Keratinocyte (primary cell): Measurements from ENCODE around the gene CNTNAP2. TPM values are rescaled to one million over a fixed set of nuclear protein-coding genes. Genes with fewer than 3 reads are reported as not detected.

ENCODE experiments used
- DNase-seq: peaks from one replicate; pipeline ENCODE4 v3.0.0-alpha.2; 2011; ENCODE audit warnings: low read depth, missing footprints, low spot score
- FAIRE-seq: peaks from 2 replicates; lab custom pipeline; 2011; peaks lifted over from hg19 to GRCh38; lab: Jason Lieb, UNC
- H2AFZ ChIP-seq: 2 replicates; pipeline ENCODE4 v1.6.0; 2012; ENCODE audit warnings: low read length, control low read depth, inconsistent platforms; ENCODE audit not compliant: control insufficient read depth
- H3K27ac ChIP-seq: 2 replicates; pipeline ENCODE4 v1.5.1; 2011; ENCODE audit warnings: low read length; ENCODE audit not compliant: control insufficient read depth, insufficient read depth
- H3K27me3 ChIP-seq: 3 replicates; pipeline ENCODE4 v1.6.0; 2011; ENCODE audit warnings: low read length; ENCODE audit not compliant: control insufficient read depth, insufficient read depth; ENCODE audit errors: extremely low read depth
- H3K36me3 ChIP-seq, 2 experiments: 2 replicates in 1 of 2; 3 replicates in 1 of 2; pipeline ENCODE4 v1.5.1; 2011; ENCODE audit warnings: low read length in 2 of 2, mild to moderate bottlenecking in 1 of 2; ENCODE audit not compliant: control insufficient read depth in 2 of 2, insufficient read depth in 2 of 2; ENCODE audit errors: extremely low read depth in 1 of 2
- H3K4me1 ChIP-seq: 3 replicates; pipeline ENCODE4 v1.5.1; 2011; ENCODE audit warnings: low read length; ENCODE audit not compliant: control insufficient read depth, insufficient read depth; ENCODE audit errors: extremely low read depth
- H3K4me2 ChIP-seq: 3 replicates; pipeline ENCODE4 v1.6.0; 2011; ENCODE audit warnings: low read depth, low read length; ENCODE audit not compliant: control insufficient read depth, insufficient read depth; ENCODE audit errors: extremely low read depth
- H3K4me3 ChIP-seq, 3 experiments: fragments of 200-600 bp in 1 of 3; sonication (generic) in 1 of 3; 2 replicates in 2 of 3; 3 replicates in 1 of 3; pipeline ENCODE4 v1.5.1; 2011 to 2016; ENCODE audit warnings: low read length in 3 of 3, mild to moderate bottlenecking in 3 of 3, control low read depth in 2 of 3, inconsistent platforms in 1 of 3, low read depth in 1 of 3, mixed read lengths in 1 of 3, mixed run types in 1 of 3, moderate library complexity in 1 of 3; ENCODE audit not compliant: control insufficient read depth in 2 of 3, insufficient read depth in 2 of 3; ENCODE audit errors: extremely low read depth in 1 of 3
- H3K79me2 ChIP-seq: 2 replicates; pipeline ENCODE4 v1.6.0; 2012; ENCODE audit warnings: low read length; ENCODE audit not compliant: control insufficient read depth, insufficient read depth
- H3K9ac ChIP-seq: 3 replicates; pipeline ENCODE4 v1.6.0; 2011; ENCODE audit warnings: low read length; ENCODE audit not compliant: control insufficient read depth, insufficient read depth; ENCODE audit errors: extremely low read depth
- H3K9me1 ChIP-seq: 3 replicates; pipeline ENCODE4 v1.6.0; 2011; ENCODE audit warnings: low read length; ENCODE audit not compliant: control insufficient read depth, insufficient read depth; ENCODE audit errors: extremely low read depth
- H3K9me3 ChIP-seq: 2 replicates; pipeline ENCODE4 v1.5.1; 2012; ENCODE audit warnings: low read depth, low read length; ENCODE audit not compliant: control insufficient read depth
- H4K20me1 ChIP-seq: 3 replicates; pipeline ENCODE4 v1.6.0; 2011; ENCODE audit warnings: low read length; ENCODE audit not compliant: control insufficient read depth, insufficient read depth; ENCODE audit errors: extremely low read depth
- EZH2 ChIP-seq: IDR thresholded peaks from one replicate; pipeline ENCODE4 v1.6.1; 2012; ENCODE audit warnings: inconsistent platforms, mild to moderate bottlenecking, low read length, moderate library complexity
- dilution Hi-C: fragments of 300-500 bp; cut with MboI; formaldehyde crosslinking; loops from one replicate; pipeline ENCODE4 v1.7.0; 2020; ENCODE audit warnings: low sequenced_read_pairs; ENCODE audit not compliant: extremely low pct_ligation_motif_present
- polyA plus RNA-seq, 5 experiments: library from polyadenylated mRNA; depleted of rRNA in 3 of 5; stranded (reverse) in 3 of 5; stranded (forward) in 1 of 5; unstranded in 1 of 5; fragments of >200 nt; gene quantifications; 1 replicate in 1 of 5; 2 replicates in 3 of 5; 3 replicates in 1 of 5; pipeline versions ENCODE4 v1.2.1 to v1.2.3, GENCODE V29; 2011 to 2012; ENCODE audit warnings: missing spikeins in 2 of 5, low read depth in 1 of 5, low replicate concordance in 1 of 5
- TF ChIP-seq, protein P1 (sequence below), 3 experiments: IDR thresholded peaks in 1 of 3; conservative IDR thresholded peaks in 1 of 3; optimal IDR thresholded peaks in 1 of 3; 2 replicates in 2 of 3; 3 replicates in 1 of 3; pipeline versions ENCODE3 to v1.5.1; 2011; ENCODE audit warnings: low read length in 3 of 3, mild to moderate bottlenecking in 3 of 3, moderate library complexity in 2 of 3, control low read depth in 1 of 3, inconsistent platforms in 1 of 3; ENCODE audit not compliant: insufficient read depth in 2 of 3; ENCODE audit errors: extremely low read depth in 1 of 3

CNTNAP2 gene
- polyA plus RNA-seq, 1 donor (not counting 4 experiments of a cell fraction or from before 2014, with no cell fraction given): 1.4 TPM

GRCh38 chr7:148175512-148175911 is 2058.9 kb downstream of the CNTNAP2 start:
- TF ChIP-seq, protein P1, sequence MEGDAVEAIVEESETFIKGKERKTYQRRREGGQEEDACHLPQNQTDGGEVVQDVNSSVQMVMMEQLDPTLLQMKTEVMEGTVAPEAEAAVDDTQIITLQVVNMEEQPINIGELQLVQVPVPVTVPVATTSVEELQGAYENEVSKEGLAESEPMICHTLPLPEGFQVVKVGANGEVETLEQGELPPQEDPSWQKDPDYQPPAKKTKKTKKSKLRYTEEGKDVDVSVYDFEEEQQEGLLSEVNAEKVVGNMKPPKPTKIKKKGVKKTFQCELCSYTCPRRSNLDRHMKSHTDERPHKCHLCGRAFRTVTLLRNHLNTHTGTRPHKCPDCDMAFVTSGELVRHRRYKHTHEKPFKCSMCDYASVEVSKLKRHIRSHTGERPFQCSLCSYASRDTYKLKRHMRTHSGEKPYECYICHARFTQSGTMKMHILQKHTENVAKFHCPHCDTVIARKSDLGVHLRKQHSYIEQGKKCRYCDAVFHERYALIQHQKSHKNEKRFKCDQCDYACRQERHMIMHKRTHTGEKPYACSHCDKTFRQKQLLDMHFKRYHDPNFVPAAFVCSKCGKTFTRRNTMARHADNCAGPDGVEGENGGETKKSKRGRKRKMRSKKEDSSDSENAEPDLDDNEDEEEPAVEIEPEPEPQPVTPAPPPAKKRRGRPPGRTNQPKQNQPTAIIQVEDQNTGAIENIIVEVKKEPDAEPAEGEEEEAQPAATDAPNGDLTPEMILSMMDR (optimal IDR thresholded peaks at IDR 0.05 in 1 of 3, IDR thresholded peaks at IDR 0.05 in 1 of 3, conservative IDR thresholded peaks at IDR 0.05 in 1 of 3; ENCODE audit: extremely low read depth in 1 of 3, insufficient read depth in 2 of 3, low read length in 3 of 3): no peak
- no peak for TF ChIP-seq EZH2
- Histone ChIP-seq H3K9me3 (no peaks in the 10 kb centered on the region), H3K4me1 (no peaks in the 10 kb centered on the region), H3K9ac (no peak overlapping the region), H4K20me1 (no peaks in the 10 kb centered on the region), H3K4me3 (no peak overlapping the region), H3K79me2 (no peaks in the 10 kb centered on the region), H3K27ac (no peak overlapping the region), H3K9me1 (no peaks in the 10 kb centered on the region), H3K27me3 (no peaks in the 10 kb centered on the region), H2AFZ (no peak overlapping the region), H3K36me3 (no peaks in the 10 kb centered on the region), H3K4me2 (no peak overlapping the region)
- no peak for FAIRE-seq
- dilution Hi-C loops: no loop called here
- no peak for DNase-seq

- H3K27ac ChIP-seq: no peak overlapping the region
- no peaks in the 10 kb centered on the region for H3K9me3 ChIP-seq
- H4K20me1 ChIP-seq: no peaks in the 10 kb centered on the region
- no peaks in the 10 kb centered on the region for H3K4me1 ChIP-seq
- H3K36me3 ChIP-seq: no peaks in the 10 kb centered on the region
- H3K9ac ChIP-seq: no peak overlapping the region
- no peaks in the 10 kb centered on the region for H3K27me3 ChIP-seq
- H3K79me2 ChIP-seq: no peaks in the 10 kb centered on the region
- no peak for DNase-seq
- no peak for TF ChIP-seq EZH2
- TF ChIP-seq, protein P1 (optimal IDR thresholded peaks at IDR 0.05 in 1 of 3, IDR thresholded peaks at IDR 0.05 in 1 of 3, conservative IDR thresholded peaks at IDR 0.05 in 1 of 3; ENCODE audit: extremely low read depth in 1 of 3, insufficient read depth in 2 of 3, low read length in 3 of 3): no peak
- dilution Hi-C loops: no loop called here
- no peak overlapping the region for H3K4me3 ChIP-seq
- no peak for FAIRE-seq
- no peak overlapping the region for H2AFZ ChIP-seq
- H3K4me2 ChIP-seq: no peak overlapping the region
- no peaks in the 10 kb centered on the region for H3K9me1 ChIP-seq
Measured at GRCh38 chr7:148177972-148178371, 2061.4 kb downstream of the CNTNAP2 start.
